ENCODE results near the gene OR51E1.

OR51E1 gene

DNA sequence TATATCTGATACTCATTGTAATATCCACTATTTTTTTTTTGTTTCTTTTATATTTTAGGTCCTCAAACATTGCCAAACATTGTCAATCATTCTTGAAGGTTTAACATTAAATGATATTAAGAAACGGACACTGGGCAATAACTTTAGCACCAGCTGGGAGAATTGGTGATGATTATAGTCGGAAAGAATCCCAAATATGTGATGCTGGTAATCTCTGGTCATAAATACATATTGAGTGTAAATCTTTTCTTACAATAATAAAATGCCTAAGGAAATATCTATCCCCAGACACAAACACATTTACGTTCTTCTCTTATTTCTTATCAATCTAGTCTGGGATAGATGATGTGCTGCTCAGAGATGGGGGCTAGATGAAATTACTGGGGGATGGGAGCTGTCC, 28.7 kb downstream of the OR51E1 start:
- no peaks in the 10 kb centered on the region for H3K4me1 ChIP-seq (ENCODE audit: insufficient read depth, low read length)
- H3K9ac ChIP-seq (ENCODE audit: low read depth, low read length): no peak overlapping the region
- no peaks in the 10 kb centered on the region for H3K36me3 ChIP-seq (ENCODE audit: insufficient read depth, low read length)
- H3K9me3 ChIP-seq (ENCODE audit: control insufficient read depth, insufficient read depth, low read length): no peaks in the 10 kb centered on the region

DNA sequence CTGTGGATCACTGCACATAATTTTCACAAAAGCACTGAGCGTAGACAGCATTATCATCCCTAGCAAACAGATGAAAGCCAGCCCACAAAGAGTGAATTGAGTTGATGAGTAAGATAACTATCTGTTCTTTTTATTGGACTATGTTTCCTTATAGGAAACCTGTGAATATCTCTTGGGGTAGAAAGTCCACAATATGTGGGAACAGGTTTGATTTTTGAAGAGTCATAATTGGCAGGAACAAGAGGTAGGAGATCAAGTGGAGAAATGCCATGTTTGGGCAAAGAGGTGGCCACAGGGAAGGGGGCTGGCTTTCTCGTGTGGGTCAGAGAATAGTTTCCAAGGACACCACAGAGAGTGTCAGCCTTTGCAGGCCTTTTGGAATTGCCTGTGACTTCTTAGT, 30.0 kb downstream of the OR51E1 start:
- no peaks in the 10 kb centered on the region for H3K9me3 ChIP-seq (ENCODE audit: control insufficient read depth, insufficient read depth, low read length)
- no peaks in the 10 kb centered on the region for H3K4me1 ChIP-seq (ENCODE audit: insufficient read depth, low read length)
- H3K9ac ChIP-seq (ENCODE audit: low read depth, low read length): no peak overlapping the region
- H3K36me3 ChIP-seq (ENCODE audit: insufficient read depth, low read length): no peaks in the 10 kb centered on the region

DNA sequence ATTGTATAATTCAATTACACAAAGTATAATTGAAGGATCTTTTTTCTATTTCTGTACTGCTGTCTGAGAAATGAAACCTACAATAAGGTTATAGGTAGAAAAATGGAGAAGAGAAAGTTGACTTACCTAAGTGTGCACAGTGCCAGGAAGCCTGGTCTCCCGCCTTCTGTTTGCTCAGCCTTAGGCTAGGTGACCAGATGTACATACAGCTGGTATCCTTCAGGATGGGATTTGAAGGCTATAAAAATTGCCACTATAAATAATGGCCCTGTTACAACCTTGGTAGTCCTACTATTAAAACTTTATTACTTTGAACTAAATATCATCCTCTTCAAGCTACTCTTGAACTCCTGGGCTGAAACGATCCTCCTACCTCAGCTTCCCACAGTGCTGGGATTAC, 34.2 kb downstream of the OR51E1 start:
- Histone ChIP-seq H3K9me3 (ENCODE audit: control insufficient read depth, insufficient read depth, low read length) (no peaks in the 10 kb centered on the region), H3K36me3 (ENCODE audit: insufficient read depth, low read length) (no peaks in the 10 kb centered on the region), H3K9ac (ENCODE audit: low read depth, low read length) (no peak overlapping the region), H3K4me1 (ENCODE audit: insufficient read depth, low read length) (no peaks in the 10 kb centered on the region)

DNA sequence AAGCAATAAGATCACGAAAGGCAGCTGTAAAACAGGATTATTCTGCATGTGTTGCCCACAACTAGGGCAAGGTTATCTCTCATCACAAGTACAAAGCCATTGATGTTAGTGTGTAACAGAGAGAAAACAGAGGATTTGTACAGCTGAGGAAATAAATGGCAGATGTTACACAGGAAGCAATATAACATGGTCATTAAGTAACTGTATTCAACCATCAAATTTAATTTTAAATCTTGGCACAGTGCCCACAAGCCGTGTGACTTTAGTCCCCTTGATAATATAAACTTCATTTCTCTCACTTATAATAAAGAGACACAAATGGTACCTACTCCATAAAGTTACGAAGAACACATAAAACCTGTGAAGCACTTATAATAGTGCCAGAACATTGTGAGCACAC, 36.6 kb downstream of the OR51E1 start:
- H3K9me3 ChIP-seq (ENCODE audit: control insufficient read depth, insufficient read depth, low read length): no peaks in the 10 kb centered on the region
- no peaks in the 10 kb centered on the region for H3K36me3 ChIP-seq (ENCODE audit: insufficient read depth, low read length)
- no peaks in the 10 kb centered on the region for H3K4me1 ChIP-seq (ENCODE audit: insufficient read depth, low read length)
- H3K9ac ChIP-seq (ENCODE audit: low read depth, low read length): no peak overlapping the region

DNA sequence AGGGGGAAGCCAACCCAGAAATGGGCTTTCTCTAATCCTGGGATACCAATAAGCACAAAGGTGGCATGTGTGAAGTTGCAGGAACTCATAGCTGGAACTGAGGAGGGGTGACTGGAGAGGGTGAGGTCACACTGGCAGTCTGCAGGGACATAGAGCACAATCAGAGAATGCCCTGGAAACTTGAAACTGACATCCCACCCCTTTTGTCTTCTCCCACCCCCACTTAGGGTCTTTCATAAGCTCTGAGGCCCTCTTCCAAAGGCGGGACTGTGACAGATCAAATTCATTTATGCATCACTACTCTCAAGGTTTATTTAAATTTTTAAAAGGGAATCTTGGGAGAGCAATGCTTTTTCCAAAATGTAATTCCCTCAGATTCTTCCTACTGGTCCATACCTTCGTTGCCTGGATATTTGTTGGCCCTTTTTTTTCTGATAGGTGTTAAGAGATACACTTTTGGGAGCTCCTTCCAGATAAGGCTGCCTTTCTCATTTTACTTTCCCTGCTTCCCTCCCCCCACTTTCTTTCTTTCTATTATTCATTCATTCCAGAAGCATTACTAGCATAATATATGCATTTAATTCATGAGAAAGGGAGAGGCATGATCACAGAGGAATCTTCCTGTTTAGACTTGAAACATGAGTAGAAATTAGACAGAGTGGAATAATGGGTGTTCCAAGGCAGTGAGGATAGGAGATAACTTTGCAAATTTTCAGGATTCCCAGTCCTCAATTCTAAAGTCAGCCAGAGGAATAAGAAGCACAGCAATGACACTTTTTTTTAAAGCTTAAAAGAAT, 39.0 kb downstream of the OR51E1 start:
- H3K36me3 ChIP-seq (ENCODE audit: insufficient read depth, low read length): no peaks in the 10 kb centered on the region
- H3K4me1 ChIP-seq (ENCODE audit: insufficient read depth, low read length): no peaks in the 10 kb centered on the region
- no peaks in the 10 kb centered on the region for H3K9me3 ChIP-seq (ENCODE audit: control insufficient read depth, insufficient read depth, low read length)
- H3K9ac ChIP-seq (ENCODE audit: low read depth, low read length): no peak overlapping the region

DNA sequence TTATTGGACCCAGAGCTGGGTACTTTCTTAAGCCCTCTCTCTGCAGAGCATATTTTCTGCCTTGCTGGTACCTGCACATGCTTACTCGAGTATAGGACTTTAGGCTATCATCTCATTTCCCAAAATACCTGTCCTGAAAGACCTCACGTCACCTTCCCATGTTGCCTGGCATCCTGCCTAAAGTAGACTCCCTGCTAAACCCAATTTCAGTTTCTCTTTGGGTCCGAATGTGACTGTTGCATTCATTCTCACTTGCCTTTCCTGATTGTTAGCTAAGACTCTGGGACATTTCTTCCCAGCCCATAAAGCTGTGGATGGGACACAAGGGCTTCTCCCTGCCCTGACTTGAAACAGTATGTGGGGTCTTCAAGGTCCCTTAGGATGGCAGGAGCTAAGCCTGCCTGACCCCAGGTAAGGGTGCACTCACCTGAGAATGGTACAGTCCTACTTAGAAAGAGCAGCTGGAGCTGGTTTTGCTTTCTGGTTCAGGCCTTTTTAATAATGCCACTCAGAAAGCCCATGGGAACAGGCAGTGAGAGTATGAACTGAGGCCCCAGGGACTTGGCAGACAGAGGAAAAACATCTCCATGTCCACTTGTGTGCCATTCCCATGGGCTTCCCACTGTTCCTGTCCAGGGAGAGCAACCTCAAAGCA, 41.0 kb downstream of the OR51E1 start:
- Histone ChIP-seq H3K4me1 (ENCODE audit: insufficient read depth, low read length) (no peaks in the 10 kb centered on the region), H3K36me3 (ENCODE audit: insufficient read depth, low read length) (no peaks in the 10 kb centered on the region), H3K9ac (ENCODE audit: low read depth, low read length) (no peak overlapping the region)

DNA sequence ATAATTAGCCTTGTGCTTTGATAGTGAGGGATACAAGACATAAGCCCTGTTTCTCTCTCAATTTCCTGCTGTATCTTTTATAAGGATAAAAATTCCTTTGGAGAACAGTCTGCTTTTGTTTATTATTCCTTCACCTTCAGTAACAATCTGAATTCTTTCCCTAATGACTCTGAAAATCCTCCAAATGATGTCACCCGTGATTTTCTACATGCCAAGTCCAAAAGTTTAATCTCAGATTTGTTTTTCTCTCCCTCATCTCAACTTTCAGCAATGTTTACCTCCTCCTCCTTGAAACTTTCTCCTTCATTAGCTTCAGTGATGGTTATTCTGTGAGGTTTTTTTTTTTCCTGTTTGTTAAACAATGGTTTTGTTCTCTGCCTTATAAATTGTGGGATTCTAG, 51.7 kb downstream of the OR51E1 start:
- no peaks in the 10 kb centered on the region for H3K36me3 ChIP-seq (ENCODE audit: insufficient read depth, low read length)
- no peaks in the 10 kb centered on the region for H3K4me1 ChIP-seq (ENCODE audit: insufficient read depth, low read length)
- no peak overlapping the region for H3K9ac ChIP-seq (ENCODE audit: low read depth, low read length)
- no peaks in the 10 kb centered on the region for H3K9me3 ChIP-seq (ENCODE audit: control insufficient read depth, insufficient read depth, low read length)

More for the DNA sequence above, 41.0 kb downstream of the OR51E1 start:
- no peaks in the 10 kb centered on the region for H3K9me3 ChIP-seq (ENCODE audit: control insufficient read depth, insufficient read depth, low read length)

DNA sequence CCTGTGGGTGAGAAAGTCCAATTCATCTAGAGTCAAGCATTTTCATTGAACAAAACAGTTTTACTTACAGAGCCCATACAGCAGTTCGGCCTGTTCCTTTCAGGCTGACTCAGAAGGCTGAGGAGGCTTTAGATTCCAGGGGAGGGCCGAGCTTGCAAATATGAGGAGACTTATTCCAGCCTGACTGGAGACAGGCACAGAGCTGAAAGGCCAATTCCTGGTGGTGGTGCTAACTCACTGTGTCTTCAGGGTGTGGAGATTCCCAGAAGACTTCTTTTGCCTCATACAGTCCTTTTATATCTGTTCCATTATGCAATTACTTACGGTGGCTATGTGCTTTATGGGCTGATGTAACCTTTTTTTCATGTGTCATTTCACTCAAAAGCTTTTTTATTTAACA, 53.8 kb downstream of the OR51E1 start, which contains the start of gene OR51E2:
TSS of gene OR51E2 (minus strand) at position 269 of the 400 bp plus-strand sequence. CDS start 15,142 bp downstream, outside the sequence.
- Histone ChIP-seq H3K9ac (ENCODE audit: low read depth, low read length) (no peak within 1 kb of the TSS), H3K4me1 (ENCODE audit: insufficient read depth, low read length) (no peaks in the 10 kb centered on the region), H3K9me3 (ENCODE audit: control insufficient read depth, insufficient read depth, low read length) (no peaks in the 10 kb centered on the region), H3K36me3 (ENCODE audit: insufficient read depth, low read length) (no peaks in the 10 kb centered on the region)

DNA sequence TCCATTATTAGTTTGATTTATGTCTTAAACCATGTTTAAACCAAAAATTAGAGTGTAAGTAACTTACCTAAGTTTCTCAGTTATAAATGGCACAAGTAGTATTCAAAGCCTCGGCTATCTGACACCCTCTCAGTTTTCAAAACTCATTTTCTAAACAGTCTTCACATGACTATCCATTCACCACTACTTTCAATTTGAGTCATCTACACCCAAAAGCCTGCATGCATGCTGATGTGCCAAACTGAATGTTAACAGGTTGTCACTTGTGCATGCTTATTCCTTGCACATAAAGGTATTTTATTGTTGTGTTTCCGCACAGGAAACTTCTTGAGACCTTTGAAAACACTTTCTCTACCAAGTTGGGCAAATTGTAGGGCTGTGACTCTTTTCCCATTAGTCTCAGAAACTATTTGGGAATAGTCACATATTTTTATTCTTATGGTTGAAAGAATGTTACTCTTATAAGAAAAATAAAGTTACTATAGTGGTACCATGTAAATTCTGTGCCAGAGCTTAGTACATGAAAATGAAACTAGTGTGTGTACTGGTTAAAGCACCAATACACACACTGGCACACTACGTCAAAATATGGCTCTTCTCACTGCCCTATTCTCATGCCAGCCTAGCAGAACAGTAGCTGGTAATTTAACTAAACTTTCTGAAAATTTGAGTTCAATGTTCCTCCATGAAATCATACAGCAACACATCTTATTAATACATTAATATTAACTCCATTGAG, 56.1 kb downstream of the OR51E1 start:
- Histone ChIP-seq H3K36me3 (ENCODE audit: insufficient read depth, low read length) (no peaks in the 10 kb centered on the region), H3K9me3 (ENCODE audit: control insufficient read depth, insufficient read depth, low read length) (no peaks in the 10 kb centered on the region), H3K9ac (ENCODE audit: low read depth, low read length) (no peak overlapping the region), H3K4me1 (ENCODE audit: insufficient read depth, low read length) (peaks cover 7% of the 10 kb centered on the region; the same call in 1 of the 2 replicates)

DNA sequence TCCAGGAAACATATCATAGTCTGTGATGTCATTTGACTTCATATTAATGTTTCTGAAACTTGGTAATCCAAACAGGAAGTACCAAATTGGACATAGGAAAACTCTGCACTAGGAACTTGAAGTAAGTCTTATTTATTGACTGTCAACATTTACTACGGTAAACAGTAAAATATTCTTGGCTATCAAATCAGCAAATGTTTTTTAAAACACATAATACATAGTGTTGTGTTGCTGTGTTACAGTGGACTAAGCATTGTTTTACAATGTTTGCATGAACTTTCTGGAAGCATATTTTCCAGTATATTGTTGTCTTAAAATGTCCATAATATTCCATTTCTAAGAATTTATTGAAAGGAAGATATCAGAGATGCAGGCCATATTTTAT, 56.6 kb downstream of the OR51E1 start:
- Histone ChIP-seq H3K36me3 (ENCODE audit: insufficient read depth, low read length) (no peaks in the 10 kb centered on the region), H3K9ac (ENCODE audit: low read depth, low read length) (no peak overlapping the region), H3K9me3 (ENCODE audit: control insufficient read depth, insufficient read depth, low read length) (no peaks in the 10 kb centered on the region), H3K4me1 (ENCODE audit: insufficient read depth, low read length) (peaks cover 7% of the 10 kb centered on the region; the same call in 1 of the 2 replicates)

DNA sequence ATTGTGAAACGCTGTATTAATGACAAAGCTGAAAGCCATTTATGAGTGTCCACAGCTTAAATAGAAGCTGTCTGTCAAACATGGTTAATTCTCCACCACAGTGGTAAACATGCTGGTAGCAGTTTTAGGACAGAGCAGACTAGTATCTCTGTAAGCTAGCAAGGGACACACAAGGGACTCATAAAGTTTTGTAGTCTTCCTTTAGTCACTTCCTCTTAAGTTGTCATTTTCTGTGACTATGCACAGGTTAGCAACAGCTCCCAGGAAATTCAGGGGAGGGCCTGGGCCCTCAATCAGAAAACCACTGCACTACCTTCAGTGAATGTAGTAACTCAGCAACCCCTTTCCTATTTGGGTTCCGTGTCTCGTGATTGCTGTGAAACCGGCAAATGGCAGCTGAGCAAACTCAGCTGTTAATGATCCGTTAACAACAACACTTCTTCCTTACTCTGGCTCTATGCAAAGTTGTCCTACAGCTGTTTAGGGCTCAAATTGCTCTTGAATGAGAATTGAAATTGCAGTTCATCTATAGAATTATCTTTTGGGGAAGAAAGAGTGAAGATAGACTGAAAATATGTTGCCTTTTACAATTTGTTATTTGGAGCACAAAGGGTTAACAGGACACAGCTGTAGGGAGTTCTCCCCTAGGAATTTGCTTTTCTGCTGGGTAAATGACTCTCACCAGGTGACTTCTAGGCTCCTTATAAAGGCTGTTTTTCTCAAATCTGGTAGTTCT, 60.4 kb downstream of the OR51E1 start, which contains the start of gene MMP26:
TSS of gene MMP26 (plus strand) at position 731 of the 736 bp plus-strand sequence.
- peaks cover 7% of the 10 kb centered on the region; the same call in 1 of the 2 replicates for H3K4me1 ChIP-seq (ENCODE audit: insufficient read depth, low read length)
- no peaks in the 10 kb centered on the region for H3K9me3 ChIP-seq (ENCODE audit: control insufficient read depth, insufficient read depth, low read length)
- no peaks in the 10 kb centered on the region for H3K36me3 ChIP-seq (ENCODE audit: insufficient read depth, low read length)
- peak within 1 kb of the TSS; percentile 24; the same call in 1 of the 2 replicates for H3K9ac ChIP-seq (ENCODE audit: low read depth, low read length)

DNA sequence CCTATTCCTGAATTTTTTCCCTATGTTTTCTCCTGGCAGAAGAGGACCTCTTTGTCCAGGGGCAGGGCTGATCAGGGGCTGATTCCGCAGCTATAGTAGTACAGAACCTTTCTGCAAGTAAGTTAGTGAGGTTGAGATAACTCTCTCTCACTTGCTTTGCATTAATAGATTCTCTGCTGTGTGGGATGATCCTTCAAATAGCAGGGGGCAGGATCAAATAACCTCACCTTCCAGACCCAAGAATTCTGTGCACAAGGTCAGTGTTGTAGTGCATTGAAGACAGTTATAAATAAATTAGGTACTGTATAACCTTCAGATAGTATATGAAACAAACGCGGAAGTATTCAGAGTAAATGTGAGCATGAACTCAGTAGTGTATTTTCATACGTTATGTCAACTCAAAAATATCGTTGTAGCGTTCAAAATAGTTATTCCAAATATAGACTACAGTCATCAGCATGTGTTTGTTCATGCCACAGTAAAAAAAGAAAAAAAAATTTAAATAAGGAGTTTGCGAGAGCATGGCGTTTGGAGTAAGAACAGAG, 61.1 kb downstream of the OR51E1 start:
- H3K9ac ChIP-seq (ENCODE audit: low read depth, low read length): peak overlapping the region; percentile 24; the same call in 1 of the 2 replicates
- no peaks in the 10 kb centered on the region for H3K9me3 ChIP-seq (ENCODE audit: control insufficient read depth, insufficient read depth, low read length)
- peaks cover 7% of the 10 kb centered on the region; the same call in 1 of the 2 replicates for H3K4me1 ChIP-seq (ENCODE audit: insufficient read depth, low read length)
- H3K36me3 ChIP-seq (ENCODE audit: insufficient read depth, low read length): no peaks in the 10 kb centered on the region

Data from ES-I3 (cell line).